Measurements from ENCODE around the gene HS6ST3.

DNA sequence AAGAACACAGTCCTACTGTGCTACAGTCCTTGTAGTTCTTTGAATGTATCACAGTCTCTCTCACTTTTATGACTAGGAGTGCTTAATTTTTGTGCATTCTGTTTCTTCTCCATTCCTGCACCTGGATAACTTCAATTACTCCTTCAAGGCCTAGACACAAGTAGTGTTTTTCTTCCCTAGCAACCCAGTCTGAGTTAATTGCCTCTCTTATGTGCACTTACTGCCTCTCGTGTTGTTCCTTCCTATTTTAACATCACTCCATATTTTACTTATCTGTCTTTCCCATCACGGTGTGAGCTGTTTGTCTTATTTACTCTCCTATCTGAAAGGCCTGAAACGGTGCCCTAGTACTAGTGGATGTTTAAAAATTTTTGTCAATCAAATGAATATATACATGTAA is 101.5 kb downstream of the HS6ST3 start:
- TF ChIP-seq, protein P1, sequence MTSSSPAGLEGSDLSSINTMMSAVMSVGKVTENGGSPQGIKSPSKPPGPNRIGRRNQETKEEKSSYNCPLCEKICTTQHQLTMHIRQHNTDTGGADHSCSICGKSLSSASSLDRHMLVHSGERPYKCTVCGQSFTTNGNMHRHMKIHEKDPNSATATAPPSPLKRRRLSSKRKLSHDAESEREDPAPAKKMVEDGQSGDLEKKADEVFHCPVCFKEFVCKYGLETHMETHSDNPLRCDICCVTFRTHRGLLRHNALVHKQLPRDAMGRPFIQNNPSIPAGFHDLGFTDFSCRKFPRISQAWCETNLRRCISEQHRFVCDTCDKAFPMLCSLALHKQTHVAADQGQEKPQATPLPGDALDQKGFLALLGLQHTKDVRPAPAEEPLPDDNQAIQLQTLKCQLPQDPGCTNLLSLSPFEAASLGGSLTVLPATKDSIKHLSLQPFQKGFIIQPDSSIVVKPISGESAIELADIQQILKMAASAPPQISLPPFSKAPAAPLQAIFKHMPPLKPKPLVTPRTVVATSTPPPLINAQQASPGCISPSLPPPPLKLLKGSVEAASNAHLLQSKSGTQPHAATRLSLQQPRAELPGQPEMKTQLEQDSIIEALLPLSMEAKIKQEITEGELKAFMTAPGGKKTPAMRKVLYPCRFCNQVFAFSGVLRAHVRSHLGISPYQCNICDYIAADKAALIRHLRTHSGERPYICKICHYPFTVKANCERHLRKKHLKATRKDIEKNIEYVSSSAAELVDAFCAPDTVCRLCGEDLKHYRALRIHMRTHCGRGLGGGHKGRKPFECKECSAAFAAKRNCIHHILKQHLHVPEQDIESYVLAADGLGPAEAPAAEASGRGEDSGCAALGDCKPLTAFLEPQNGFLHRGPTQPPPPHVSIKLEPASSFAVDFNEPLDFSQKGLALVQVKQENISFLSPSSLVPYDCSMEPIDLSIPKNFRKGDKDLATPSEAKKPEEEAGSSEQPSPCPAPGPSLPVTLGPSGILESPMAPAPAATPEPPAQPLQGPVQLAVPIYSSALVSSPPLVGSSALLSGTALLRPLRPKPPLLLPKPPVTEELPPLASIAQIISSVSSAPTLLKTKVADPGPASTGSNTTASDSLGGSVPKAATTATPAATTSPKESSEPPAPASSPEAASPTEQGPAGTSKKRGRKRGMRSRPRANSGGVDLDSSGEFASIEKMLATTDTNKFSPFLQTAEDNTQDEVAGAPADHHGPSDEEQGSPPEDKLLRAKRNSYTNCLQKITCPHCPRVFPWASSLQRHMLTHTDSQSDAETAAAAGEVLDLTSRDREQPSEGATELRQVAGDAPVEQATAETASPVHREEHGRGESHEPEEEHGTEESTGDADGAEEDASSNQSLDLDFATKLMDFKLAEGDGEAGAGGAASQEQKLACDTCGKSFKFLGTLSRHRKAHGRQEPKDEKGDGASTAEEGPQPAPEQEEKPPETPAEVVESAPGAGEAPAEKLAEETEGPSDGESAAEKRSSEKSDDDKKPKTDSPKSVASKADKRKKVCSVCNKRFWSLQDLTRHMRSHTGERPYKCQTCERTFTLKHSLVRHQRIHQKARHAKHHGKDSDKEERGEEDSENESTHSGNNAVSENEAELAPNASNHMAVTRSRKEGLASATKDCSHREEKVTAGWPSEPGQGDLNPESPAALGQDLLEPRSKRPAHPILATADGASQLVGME (CRISPR knock-in tag; IDR thresholded peaks at IDR 0.05): no peak
- TF ChIP-seq JUND (IDR thresholded peaks at IDR 0.05; ENCODE audit: borderline replicate concordance, low read depth, low read length) (no peak), JUND (tag; IDR thresholded peaks at IDR 0.05; ENCODE audit: borderline replicate concordance, low read depth, low read length) (no peak), POLR2A (conservative IDR thresholded peaks at IDR 0.05) (no peak), PHF8 (IDR thresholded peaks at IDR 0.05; ENCODE audit: borderline replicate concordance, low read length) (no peak), NR4A1 (CRISPR knock-in tag; IDR thresholded peaks at IDR 0.05) (no peak), NR4A1 (tag; IDR thresholded peaks at IDR 0.05) (no peak), POLR2AphosphoS5 (IDR thresholded peaks at IDR 0.05; ENCODE audit: control insufficient read depth, insufficient read depth, low read depth, low read length) (no peak), MEF2D (tag; conservative IDR thresholded peaks at IDR 0.05; ENCODE audit: low read depth) (no peak)
- TF ChIP-seq, protein P2, sequence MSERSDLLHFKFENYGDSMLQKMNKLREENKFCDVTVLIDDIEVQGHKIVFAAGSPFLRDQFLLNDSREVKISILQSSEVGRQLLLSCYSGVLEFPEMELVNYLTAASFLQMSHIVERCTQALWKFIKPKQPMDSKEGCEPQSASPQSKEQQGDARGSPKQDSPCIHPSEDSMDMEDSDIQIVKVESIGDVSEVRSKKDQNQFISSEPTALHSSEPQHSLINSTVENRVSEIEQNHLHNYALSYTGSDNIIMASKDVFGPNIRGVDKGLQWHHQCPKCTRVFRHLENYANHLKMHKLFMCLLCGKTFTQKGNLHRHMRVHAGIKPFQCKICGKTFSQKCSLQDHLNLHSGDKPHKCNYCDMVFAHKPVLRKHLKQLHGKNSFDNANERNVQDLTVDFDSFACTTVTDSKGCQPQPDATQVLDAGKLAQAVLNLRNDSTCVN (CRISPR knock-in tag; IDR thresholded peaks at IDR 0.05): no peak
- TF ChIP-seq, protein P3, sequence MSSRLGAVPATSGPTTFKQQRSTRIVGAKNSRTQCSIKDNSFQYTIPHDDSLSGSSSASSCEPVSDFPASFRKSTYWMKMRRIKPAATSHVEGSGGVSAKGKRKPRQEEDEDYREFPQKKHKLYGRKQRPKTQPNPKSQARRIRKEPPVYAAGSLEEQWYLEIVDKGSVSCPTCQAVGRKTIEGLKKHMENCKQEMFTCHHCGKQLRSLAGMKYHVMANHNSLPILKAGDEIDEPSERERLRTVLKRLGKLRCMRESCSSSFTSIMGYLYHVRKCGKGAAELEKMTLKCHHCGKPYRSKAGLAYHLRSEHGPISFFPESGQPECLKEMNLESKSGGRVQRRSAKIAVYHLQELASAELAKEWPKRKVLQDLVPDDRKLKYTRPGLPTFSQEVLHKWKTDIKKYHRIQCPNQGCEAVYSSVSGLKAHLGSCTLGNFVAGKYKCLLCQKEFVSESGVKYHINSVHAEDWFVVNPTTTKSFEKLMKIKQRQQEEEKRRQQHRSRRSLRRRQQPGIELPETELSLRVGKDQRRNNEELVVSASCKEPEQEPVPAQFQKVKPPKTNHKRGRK (tag; IDR thresholded peaks at IDR 0.05): no peak
- TF ChIP-seq, protein P4, sequence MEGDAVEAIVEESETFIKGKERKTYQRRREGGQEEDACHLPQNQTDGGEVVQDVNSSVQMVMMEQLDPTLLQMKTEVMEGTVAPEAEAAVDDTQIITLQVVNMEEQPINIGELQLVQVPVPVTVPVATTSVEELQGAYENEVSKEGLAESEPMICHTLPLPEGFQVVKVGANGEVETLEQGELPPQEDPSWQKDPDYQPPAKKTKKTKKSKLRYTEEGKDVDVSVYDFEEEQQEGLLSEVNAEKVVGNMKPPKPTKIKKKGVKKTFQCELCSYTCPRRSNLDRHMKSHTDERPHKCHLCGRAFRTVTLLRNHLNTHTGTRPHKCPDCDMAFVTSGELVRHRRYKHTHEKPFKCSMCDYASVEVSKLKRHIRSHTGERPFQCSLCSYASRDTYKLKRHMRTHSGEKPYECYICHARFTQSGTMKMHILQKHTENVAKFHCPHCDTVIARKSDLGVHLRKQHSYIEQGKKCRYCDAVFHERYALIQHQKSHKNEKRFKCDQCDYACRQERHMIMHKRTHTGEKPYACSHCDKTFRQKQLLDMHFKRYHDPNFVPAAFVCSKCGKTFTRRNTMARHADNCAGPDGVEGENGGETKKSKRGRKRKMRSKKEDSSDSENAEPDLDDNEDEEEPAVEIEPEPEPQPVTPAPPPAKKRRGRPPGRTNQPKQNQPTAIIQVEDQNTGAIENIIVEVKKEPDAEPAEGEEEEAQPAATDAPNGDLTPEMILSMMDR (IDR thresholded peaks at IDR 0.05 in 2 of 3, conservative IDR thresholded peaks at IDR 0.05 in 1 of 3; ENCODE audit: insufficient read depth in 2 of 3, low read depth in 1 of 3, low read length in 3 of 3): no peak
